Small intestine (tissue), 16 donors: ENCODE results near the gene GOSR1. TPM values are rescaled to one million over a fixed set of nuclear protein-coding genes. Genes with fewer than 3 reads are reported as not detected.
"Not testable (repeated sequence)": the region's sequence is repeated elsewhere in the genome, so short reads cannot be mapped to it uniquely, and the experiment has no call there.

Experiments
- DNase-seq, 2 donors: peaks; one replicate each; pipeline versions ENCODE4 v3.0.0 to v3.0.0-alpha.2; 2013
- FAIRE-seq: peaks from 2 replicates; lab custom pipeline; 2012; peaks lifted over from hg19 to GRCh38; lab: Jason Lieb, UNC
- H3K27ac ChIP-seq, 3 donors: one replicate each; pipeline ENCODE4 v1.5.1; 2013; ENCODE audit warnings: low read length in 2 of 3, mild to moderate bottlenecking in 2 of 3, control low read depth in 1 of 3, inconsistent platforms in 1 of 3, low read depth in 1 of 3, moderate library complexity in 1 of 3
- H3K27me3 ChIP-seq, 3 donors: one replicate each; pipeline ENCODE4 v1.6.1; 2013; ENCODE audit warnings: low read length in 3 of 3, inconsistent platforms in 1 of 3; ENCODE audit not compliant: control insufficient read depth in 3 of 3, insufficient read depth in 3 of 3
- H3K36me3 ChIP-seq, 3 donors: one replicate each; pipeline ENCODE4 v1.6.1; 2013; ENCODE audit warnings: low read length in 3 of 3, inconsistent platforms in 1 of 3, low read depth in 1 of 3, mild to moderate bottlenecking in 1 of 3, moderate library complexity in 1 of 3; ENCODE audit not compliant: control insufficient read depth in 3 of 3, insufficient read depth in 2 of 3
- H3K4me1 ChIP-seq, 3 donors: one replicate each; pipeline ENCODE4 v1.6.1; 2013; ENCODE audit warnings: low read length in 2 of 3, inconsistent platforms in 1 of 3, low read depth in 1 of 3, mild to moderate bottlenecking in 1 of 3, moderate library complexity in 1 of 3; ENCODE audit not compliant: control insufficient read depth in 3 of 3, insufficient read depth in 2 of 3
- H3K4me3 ChIP-seq, 3 donors: one replicate each; pipeline ENCODE4 v1.5.1; 2013; ENCODE audit warnings: low read length in 3 of 3, control low read depth in 1 of 3, inconsistent platforms in 1 of 3, low read depth in 1 of 3, mild to moderate bottlenecking in 1 of 3, moderate library complexity in 1 of 3
- H3K9me3 ChIP-seq, 2 donors: one replicate each; pipeline ENCODE4 v1.6.1; 2013; ENCODE audit warnings: low read depth in 1 of 2, low read length in 1 of 2; ENCODE audit not compliant: control insufficient read depth in 2 of 2, insufficient read depth in 1 of 2
- WGBS, 3 donors: extraction: QIAGEN DNeasy Blood & Tissue Kit; methylation state at CpG; one replicate each; pipeline ENCODE4 v1.1.7; 2013; 5-methylcytosine and 5-hydroxymethylcytosine counted together
- long read RNA-seq, 10 donors: transcript quantifications; one replicate each; lab custom pipeline, GENCODE V29; 2026
- polyA plus RNA-seq, 4 donors: library from polyadenylated mRNA; stranded (reverse) in 3 of 4; unstranded in 1 of 4; fragments of 200-250 nt in 3 of 4; fragments of 120-200 nt in 1 of 4; gene quantifications; one replicate each; pipeline versions ENCODE4 v1.2.1 to v1.2.3, GENCODE V29; 2013
- donor health status: healthy with polysubstance abuse.
- donor health status: control.
- donor health status: control.
- donor health status: Bipolar disorder and iron deficiency.
- donor health status: healthy.

Gene GOSR1
- 10 to 100 TPM; 13.2 to 47.5 (median 18.6) TPM for polyA plus RNA-seq
- long read RNA-seq, donor 1, result 0 reads
- long read RNA-seq, donor 2, full-length matches to known transcripts, result 8 of 8 reads
- long read RNA-seq, donor 2, partial matches to known transcripts, result 0 of 8 reads
- long read RNA-seq, donor 2, other reads (novel, unspliced or antisense), result 0 of 8 reads
- long read RNA-seq, donor 3, full-length matches to known transcripts, result 9 of 9 reads
- long read RNA-seq, donor 3, partial matches to known transcripts, result 0 of 9 reads
- long read RNA-seq, donor 3, other reads (novel, unspliced or antisense), result 0 of 9 reads
- long read RNA-seq, donor 4, full-length matches to known transcripts, result 1 of 1 reads
- long read RNA-seq, donor 4, partial matches to known transcripts, result 0 of 1 reads
- long read RNA-seq, donor 4, other reads (novel, unspliced or antisense), result 0 of 1 reads
- long read RNA-seq, donor 5, partial matches to known transcripts, result 0 of 3 reads
- long read RNA-seq, donor 5, other reads (novel, unspliced or antisense), result 0 of 3 reads
- long read RNA-seq, donor 6, full-length matches to known transcripts, result 7 of 7 reads
- long read RNA-seq, donor 6, partial matches to known transcripts, result 0 of 7 reads
- long read RNA-seq, donor 6, other reads (novel, unspliced or antisense), result 0 of 7 reads
- long read RNA-seq, donor 7, full-length matches to known transcripts, result 15 of 15 reads
- long read RNA-seq, donor 7, partial matches to known transcripts, result 0 of 15 reads
- long read RNA-seq, donor 7, other reads (novel, unspliced or antisense), result 0 of 15 reads
- long read RNA-seq, donor 8, partial matches to known transcripts, result 0 of 1 reads
- long read RNA-seq, donor 8, other reads (novel, unspliced or antisense), result 0 of 1 reads
- long read RNA-seq, donor 9, full-length matches to known transcripts, result 6 of 6 reads
- long read RNA-seq, donor 9, partial matches to known transcripts, result 0 of 6 reads
- long read RNA-seq, donor 9, other reads (novel, unspliced or antisense), result 0 of 6 reads
- long read RNA-seq, donor 10, full-length matches to known transcripts, result 20 of 37 reads
- long read RNA-seq, donor 10, partial matches to known transcripts, result 17 of 37 reads
- long read RNA-seq, donor 10, other reads (novel, unspliced or antisense), result 0 of 37 reads

- H3K27ac ChIP-seq, result peak within 1 kb of the TSS; percentile 71 to 87 (median 75)
- H3K4me3 ChIP-seq, result peak within 1 kb of the TSS; percentile 63 to 80 (median 74)
- FAIRE-seq, result peak; percentile 19
- DNase-seq, result peak; percentile 96 to 97
- H3K27me3 ChIP-seq, result no peaks in the 10 kb centered on the region
- WGBS, 3 donors, result 0 to 1% (median 1%) methylated on average over 36 to 37 of the region's 37 CpGs
- peaks cover 0 to 7% (median 0%) of the 10 kb centered on the region in 3 donors for H3K4me1 ChIP-seq
- no peaks in the 10 kb centered on the region for H3K9me3 ChIP-seq
- H3K36me3 ChIP-seq, result peaks cover 0 to 12% (median 4%) of the 10 kb centered on the region in 3 donors
Measured at GRCh38 chr17:30477083-30477773, at the start of gene GOSR1. Gene GOSR1 (plus strand): TSS chr17:30477408. CDS start chr17:30477434, 26 bp downstream.

- peaks cover 5 to 15% (median 10%) of the 10 kb centered on the region in 3 donors for H3K36me3 ChIP-seq
Measured at GRCh38 chr17:30427611-30428010, 49.6 kb upstream of the GOSR1 start.

GRCh38 chr17:30429155-30429554 lies 48.1 kb upstream of the GOSR1 start:
- Histone ChIP-seq H3K4me1 (no peaks in the 10 kb centered on the region), H3K36me3 (peaks cover 3 to 14% (median 10%) of the 10 kb centered on the region in 3 donors), H3K27me3 (no peaks in the 10 kb centered on the region), H3K9me3 (no peaks in the 10 kb centered on the region), H3K27ac (no peak overlapping the region), H3K4me3 (no peak overlapping the region)
- FAIRE-seq (no peak), DNase-seq (no peak)
- 86 to 100% (median 97%) methylated on average over 1 of the region's 1 CpG for WGBS, 3 donors

More at GRCh38 chr17:30427611-30428010, 49.6 kb upstream of the GOSR1 start:
- Histone ChIP-seq H3K9me3 (no peaks in the 10 kb centered on the region), H3K4me1 (no peaks in the 10 kb centered on the region), H3K4me3 (no peak overlapping the region), H3K27me3 (no peaks in the 10 kb centered on the region), H3K27ac (no peak overlapping the region)
- no peak for DNase-seq
- 89 to 100% (median 97%) methylated on average over 1 of the region's 1 CpG for whole genome bisulfite sequencing, 3 donors
- no peak for FAIRE-seq

GRCh38 chr17:30433514-30433913 lies 43.7 kb upstream of the GOSR1 start:
- H3K27me3 ChIP-seq, result no peaks in the 10 kb centered on the region
- no peaks in the 10 kb centered on the region for H3K4me1 ChIP-seq
- 76 to 81% (median 76%) methylated on average over 1 of the region's 1 CpG for WGBS, 3 donors
- no peaks in the 10 kb centered on the region for H3K9me3 ChIP-seq
- peaks cover 3 to 12% (median 6%) of the 10 kb centered on the region in 3 donors for H3K36me3 ChIP-seq
- FAIRE-seq, result no peak
- peak in 1 of 2 donors; percentile 33 for DNase-seq
- H3K27ac ChIP-seq, result no peak overlapping the region
- no peak overlapping the region for H3K4me3 ChIP-seq

DNA sequence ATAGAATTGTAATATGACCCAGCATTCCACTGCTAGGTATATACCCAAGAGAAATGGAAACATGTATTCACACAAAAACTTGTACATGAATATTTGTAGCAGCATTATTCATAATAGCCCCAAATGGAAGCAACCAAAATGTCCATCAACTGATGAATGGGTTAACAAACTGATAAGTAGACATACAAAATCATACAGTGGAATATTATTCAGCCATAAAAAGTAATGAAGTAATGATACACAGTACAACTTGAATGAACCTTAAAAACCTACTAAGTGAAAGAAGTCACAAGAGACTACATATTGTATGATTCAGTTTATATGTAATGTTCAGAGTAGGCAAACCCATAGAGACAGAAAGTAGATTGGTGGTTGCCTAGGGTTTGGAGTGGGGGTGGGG lies 40.5 kb upstream of the GOSR1 start:
- Histone ChIP-seq H3K4me3 (no peak overlapping the region), H3K36me3 (peaks cover 3 to 9% (median 4%) of the 10 kb centered on the region in 3 donors)
- no peak for FAIRE-seq

GRCh38 chr17:30443721-30444120 lies 33.5 kb upstream of the GOSR1 start:
- no peak overlapping the region for H3K4me3 ChIP-seq
- H3K36me3 ChIP-seq, result peaks cover 2 to 8% (median 4%) of the 10 kb centered on the region in 3 donors
- no peaks in the 10 kb centered on the region for H3K4me1 ChIP-seq
- no peaks in the 10 kb centered on the region for H3K27me3 ChIP-seq
- DNase-seq (no peak), FAIRE-seq (no peak)
- no peaks in the 10 kb centered on the region for H3K9me3 ChIP-seq
- 85 to 91% (median 86%) methylated on average over 6 of the region's 6 CpGs for WGBS, 3 donors
- no peak overlapping the region for H3K27ac ChIP-seq

More for the DNA sequence above, 40.5 kb upstream of the GOSR1 start:
- no peak overlapping the region for H3K27ac ChIP-seq
- no peaks in the 10 kb centered on the region for H3K27me3 ChIP-seq
- no peak for DNase-seq
- H3K4me1 ChIP-seq, result no peaks in the 10 kb centered on the region
- no peaks in the 10 kb centered on the region for H3K9me3 ChIP-seq

DNA sequence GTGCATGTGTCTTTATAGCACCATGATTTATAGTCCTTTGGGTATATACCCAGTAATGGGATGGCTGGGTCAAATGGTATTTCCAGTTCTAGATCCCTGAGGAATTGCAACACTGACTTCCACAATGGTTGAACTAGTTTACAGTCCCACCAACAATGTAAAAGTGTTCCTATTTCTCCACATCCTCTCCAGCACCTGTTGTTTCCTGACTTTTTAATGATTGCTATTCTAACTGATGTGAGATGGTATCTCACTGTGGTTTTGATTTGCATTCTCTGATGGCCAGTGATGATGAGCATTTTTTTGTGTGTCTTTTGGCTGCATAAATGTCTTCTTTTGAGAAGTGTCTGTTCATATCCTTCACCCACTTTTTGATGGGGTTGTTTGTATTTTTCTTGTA lies 30.6 kb upstream of the GOSR1 start:
- not testable (repeated sequence) for DNase-seq, H3K4me1 ChIP-seq, H3K9me3 ChIP-seq, H3K27me3 ChIP-seq, H3K4me3 ChIP-seq, FAIRE-seq, H3K27ac ChIP-seq
- peaks cover 2 to 17% (median 9%) of the 10 kb centered on the region in 3 donors for H3K36me3 ChIP-seq
